ENCODE results near the gene TMUB2. TPM values are rescaled to one million over a fixed set of nuclear protein-coding genes. Genes with fewer than 3 reads are reported as not detected.

Gene TMUB2
- total and polyA plus RNA-seq, 9 of the 15 experiments (the other 6 are each of a cell fraction or from before 2014, with no cell fraction given), result 4.1 to 29.8 (median 16.3) TPM

GRCh38 chr17:44210342-44211192 lies 23.8 kb downstream of the TMUB2 start (continued):
- TF ChIP-seq PRDM10 (IDR thresholded peaks at IDR 0.05; ENCODE audit: partially characterized antibody) (peak; percentile 24), ZNF354B (CRISPR knock-in tag; IDR thresholded peaks at IDR 0.05) (no peak), ZFP91 (CRISPR knock-in tag; IDR thresholded peaks at IDR 0.05) (no peak), TCF7L2 (IDR thresholded peaks at IDR 0.05; ENCODE audit: low read depth, low read length) (no peak), SP1 (CRISPR knock-in tag; IDR thresholded peaks at IDR 0.05) (peak; percentile 62; the same call in 1 of the 2 replicates), CTBP1 (IDR thresholded peaks at IDR 0.05; ENCODE audit: borderline replicate concordance) (peak; percentile 90), ZNF217 (CRISPR knock-in tag; IDR thresholded peaks at IDR 0.05) (no peak), POLR3A (IDR thresholded peaks at IDR 0.05; ENCODE audit: borderline replicate concordance, extremely low read depth, insufficient read depth, insufficient read length) (no peak), POLR2H (tag; IDR thresholded peaks at IDR 0.05; ENCODE audit: low read depth) (no peak), RUNX1 (IDR thresholded peaks at IDR 0.05; ENCODE audit: low read depth) (0 out of 2 replicates have a peak, but pooled peaks have one; percentile 26), RNF2 (IDR thresholded peaks at IDR 0.05) (peak; percentile 87), NFXL1 (CRISPR knock-in tag; IDR thresholded peaks at IDR 0.05) (no peak), PRMT5 (CRISPR knock-in tag; IDR thresholded peaks at IDR 0.05) (no peak), JUND (IDR thresholded peaks at IDR 0.05; ENCODE audit: borderline replicate concordance, low read depth, low read length) (peak; percentile 72), JUND (tag; IDR thresholded peaks at IDR 0.05; ENCODE audit: borderline replicate concordance, low read depth, low read length) (peak; percentile 18; the same call in 1 of the 3 replicates), MXI1 (IDR thresholded peaks at IDR 0.05; ENCODE audit: low read depth, low read length) (peak; percentile 89)
- TF ChIP-seq, protein P1, sequence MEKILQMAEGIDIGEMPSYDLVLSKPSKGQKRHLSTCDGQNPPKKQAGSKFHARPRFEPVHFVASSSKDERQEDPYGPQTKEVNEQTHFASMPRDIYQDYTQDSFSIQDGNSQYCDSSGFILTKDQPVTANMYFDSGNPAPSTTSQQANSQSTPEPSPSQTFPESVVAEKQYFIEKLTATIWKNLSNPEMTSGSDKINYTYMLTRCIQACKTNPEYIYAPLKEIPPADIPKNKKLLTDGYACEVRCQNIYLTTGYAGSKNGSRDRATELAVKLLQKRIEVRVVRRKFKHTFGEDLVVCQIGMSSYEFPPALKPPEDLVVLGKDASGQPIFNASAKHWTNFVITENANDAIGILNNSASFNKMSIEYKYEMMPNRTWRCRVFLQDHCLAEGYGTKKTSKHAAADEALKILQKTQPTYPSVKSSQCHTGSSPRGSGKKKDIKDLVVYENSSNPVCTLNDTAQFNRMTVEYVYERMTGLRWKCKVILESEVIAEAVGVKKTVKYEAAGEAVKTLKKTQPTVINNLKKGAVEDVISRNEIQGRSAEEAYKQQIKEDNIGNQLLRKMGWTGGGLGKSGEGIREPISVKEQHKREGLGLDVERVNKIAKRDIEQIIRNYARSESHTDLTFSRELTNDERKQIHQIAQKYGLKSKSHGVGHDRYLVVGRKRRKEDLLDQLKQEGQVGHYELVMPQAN (IDR thresholded peaks at IDR 0.05; ENCODE audit: borderline replicate concordance), result no peak

Measured in K562 (cell line).